NCI-H1092 treated with DMSO at 0.1 percent for 48 hours (cell line): Measurements from ENCODE around the gene OLFM2.
"Not testable (repeated sequence)": the region's sequence is repeated elsewhere in the genome, so short reads cannot be mapped to it uniquely, and the experiment has no call there.

Experiments used
- DNase-seq: peaks from one replicate; lab custom pipeline; 2025; lab: John Stamatoyannopoulos, UW

Gene OLFM2

GRCh38 chr19:9936326-9937000, at the start of gene OLFM2:
Gene OLFM2 (minus strand): TSS chr19:9936515. CDS start chr19:9936366, 149 bp downstream.
- no peak for DNase-seq

DNA sequence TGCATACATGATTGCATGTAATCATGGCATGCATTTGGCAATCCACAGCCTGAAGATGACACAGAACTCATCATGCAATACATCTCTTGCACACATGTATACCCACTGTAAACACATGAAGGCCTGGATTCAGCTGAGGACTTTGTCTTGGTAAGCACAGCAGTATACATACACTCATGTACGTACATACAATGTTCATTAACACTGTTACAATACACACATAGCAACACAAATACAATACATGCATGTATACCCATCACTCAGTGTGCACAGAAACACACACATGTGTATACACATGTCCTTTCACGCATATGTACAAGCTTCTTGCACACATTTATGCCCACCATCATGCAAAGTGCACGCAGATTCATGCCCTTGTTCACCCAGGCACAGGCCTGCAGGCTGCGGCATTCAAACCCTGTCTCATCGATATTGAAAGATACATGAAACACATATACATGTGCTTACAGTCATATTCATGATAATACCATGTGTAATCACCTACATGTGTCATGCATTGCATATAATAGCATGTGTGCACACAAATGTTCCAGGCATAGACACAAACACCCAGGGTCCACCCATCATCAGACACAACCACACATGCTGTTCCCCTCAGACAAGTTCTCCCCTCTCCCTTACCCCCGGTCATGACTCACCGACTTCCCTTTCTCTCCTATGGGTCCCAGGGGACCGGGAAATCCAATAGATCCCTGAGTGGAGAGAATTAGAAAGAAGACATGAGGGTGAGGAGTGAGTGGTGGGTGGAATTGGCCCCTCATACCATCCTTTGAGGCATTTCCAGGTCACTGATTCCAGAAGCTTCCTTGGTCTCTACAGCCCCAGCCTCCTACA, 45.3 kb upstream of the OLFM2 start:
- DNase-seq, result no peak

GRCh38 chr19:9972103-9972502, 35.8 kb upstream of the OLFM2 start:
- DNase-seq, result no peak

DNA sequence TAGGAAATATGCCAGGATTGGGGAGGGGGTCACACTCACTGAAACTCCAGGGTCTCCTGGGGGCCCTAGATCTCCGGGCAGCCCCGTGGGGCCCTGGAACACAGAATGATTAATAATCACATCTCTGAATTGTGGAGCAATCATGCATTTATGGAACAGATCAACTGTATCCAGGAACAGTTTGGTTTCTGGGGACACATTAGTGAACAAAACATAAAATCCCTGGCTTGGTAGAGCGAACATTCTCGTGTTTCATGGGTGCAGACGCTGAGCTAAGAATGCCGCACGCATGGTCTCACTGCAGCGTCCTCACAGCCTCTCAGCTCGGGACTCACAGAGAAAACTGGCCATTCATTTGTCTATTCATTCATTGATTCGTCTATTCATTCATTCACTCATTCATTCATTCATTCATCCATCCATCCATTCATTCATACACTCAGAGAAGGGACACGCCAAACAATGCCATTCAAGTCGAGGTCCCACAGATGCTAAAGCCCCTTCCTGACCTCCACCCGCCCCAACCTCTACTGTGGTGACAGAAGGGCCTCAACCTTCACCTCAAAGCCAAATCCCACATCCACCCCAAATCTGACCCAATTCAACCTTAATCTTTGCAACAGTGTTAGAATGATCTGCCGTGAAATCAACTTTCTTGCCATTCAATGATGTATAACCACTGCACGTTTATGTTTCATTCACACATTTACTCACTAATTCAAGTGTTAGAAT, 35.0 kb upstream of the OLFM2 start:
- DNase-seq, result no peak

DNA sequence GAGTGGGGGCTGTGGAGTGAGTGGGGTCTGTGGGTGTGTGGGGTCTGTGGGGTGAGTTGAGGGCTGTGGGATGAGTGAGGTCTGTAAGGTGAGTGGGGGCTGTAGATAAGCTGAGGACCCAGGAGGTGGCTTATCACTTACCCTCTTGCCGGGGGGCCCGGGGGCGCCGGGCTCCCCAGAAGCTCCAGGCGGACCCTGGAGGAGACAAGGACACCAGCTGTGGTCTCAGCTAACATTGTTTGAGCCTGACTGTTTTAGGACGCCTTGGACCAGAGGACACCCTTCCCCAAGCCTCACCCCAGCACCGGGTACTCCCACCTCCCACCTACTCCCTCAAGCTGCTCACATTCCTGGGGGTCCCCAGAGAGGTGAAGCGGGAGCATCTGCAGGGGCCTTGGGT, 34.2 kb upstream of the OLFM2 start:
- DNase-seq, result no peak

- no peak for DNase-seq
Observed at GRCh38 chr19:9969688-9969975, 33.3 kb upstream of the OLFM2 start.

GRCh38 chr19:9968820-9969687, 32.7 kb upstream of the OLFM2 start:
- no peak for DNase-seq

- DNase-seq, result no peak
Observed at GRCh38 chr19:9967326-9967725, 31.0 kb upstream of the OLFM2 start.

DNA sequence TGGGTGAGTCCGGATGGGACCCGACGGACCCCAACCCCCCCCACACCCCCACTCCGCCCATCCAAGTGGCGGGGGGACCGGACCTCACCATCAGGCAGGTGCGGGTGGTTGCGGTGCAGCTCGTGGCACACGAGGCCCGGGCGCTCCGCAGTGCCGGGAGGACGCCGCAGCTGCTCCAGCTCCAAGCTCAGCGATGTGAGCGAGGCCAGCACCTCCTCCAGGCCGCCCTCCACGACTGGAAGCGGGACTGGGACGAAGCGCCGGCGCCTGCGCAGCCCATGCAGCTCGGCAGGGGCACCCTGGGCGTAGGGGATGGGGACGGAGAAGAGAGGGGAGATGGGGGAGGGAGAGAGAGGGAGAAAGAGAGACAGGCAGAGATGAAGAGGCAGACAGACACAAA, 30.1 kb upstream of the OLFM2 start:
- no peak for DNase-seq

DNA sequence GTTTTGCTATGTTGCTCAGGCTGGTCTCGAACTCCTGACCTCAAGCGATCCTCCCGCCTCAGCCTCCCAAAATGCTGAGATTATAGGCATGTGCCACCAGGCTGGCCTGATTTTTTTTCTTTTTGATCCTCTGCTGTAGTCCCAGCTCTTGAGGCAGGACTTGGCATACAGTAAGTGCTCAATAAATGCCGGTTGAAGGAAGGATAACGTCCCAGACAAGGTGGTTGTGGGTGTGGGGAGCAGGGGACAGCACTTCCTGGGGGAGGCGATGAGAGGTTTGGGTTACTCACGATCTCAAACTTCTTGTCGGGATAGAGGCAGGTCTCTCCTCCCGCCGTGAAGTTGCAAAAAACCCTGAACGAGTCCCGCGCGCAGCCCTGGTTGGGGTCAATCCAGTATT, 29.7 kb upstream of the OLFM2 start:
- no peak for DNase-seq

DNA sequence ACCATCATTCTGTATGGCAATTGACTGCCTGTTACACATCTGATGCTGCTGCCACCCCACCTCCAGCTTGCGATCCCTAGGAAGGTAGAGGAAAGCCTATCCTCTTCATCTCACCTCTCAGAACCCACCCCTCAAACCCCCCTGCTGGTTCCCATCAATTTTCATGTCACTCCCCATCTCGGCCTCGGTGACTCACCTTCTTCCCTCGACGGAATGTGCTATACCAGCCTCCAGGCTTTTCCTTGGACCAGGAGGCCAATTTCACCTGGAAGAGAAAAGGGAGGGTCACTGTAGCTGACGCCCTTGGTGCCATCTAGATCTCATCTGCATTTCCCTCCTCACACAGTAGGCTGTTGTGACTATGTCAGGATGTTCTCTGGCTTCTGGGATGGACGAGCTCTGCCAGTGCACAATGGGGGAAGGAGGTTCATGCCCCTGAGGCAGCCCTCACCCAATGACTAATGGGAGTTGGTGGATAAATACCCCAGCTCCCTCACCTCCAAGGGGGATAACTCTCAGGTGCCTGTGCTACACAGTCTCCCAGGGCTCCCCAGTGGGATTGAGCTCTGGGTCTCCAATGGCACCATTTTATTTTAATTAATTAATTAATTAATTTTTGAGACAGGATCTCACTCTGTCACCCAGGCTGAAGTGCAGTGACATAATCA, 26.4 kb upstream of the OLFM2 start:
- no peak for DNase-seq

DNA sequence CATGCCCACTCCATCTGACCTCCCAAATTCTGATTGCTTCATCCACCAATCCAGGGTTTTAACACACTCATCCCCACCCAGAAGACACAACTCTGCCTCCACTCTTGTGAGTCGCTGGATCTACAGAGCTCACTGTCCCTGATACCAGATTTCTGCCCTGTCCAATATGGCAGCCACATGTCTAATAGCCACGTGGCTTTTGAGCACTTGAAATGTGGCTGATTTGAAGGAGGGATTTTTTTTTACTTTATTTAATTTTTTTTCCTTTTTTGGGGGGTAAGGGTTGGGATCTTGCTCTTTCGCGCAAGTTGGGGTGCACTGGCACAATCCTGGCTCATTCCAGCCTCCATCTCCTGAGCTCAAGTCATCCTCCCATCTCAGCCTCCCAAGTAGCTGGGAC, 24.8 kb upstream of the OLFM2 start:
- no peak for DNase-seq

- no peak for DNase-seq
Observed at GRCh38 chr19:9958379-9958821, 22.1 kb upstream of the OLFM2 start.

GRCh38 chr19:9956956-9957355, 20.6 kb upstream of the OLFM2 start:
- DNase-seq, result no peak

GRCh38 chr19:9953802-9954542, 17.7 kb upstream of the OLFM2 start:
- DNase-seq, result no peak

GRCh38 chr19:9952276-9952675, 16.0 kb upstream of the OLFM2 start:
- no peak for DNase-seq

DNA sequence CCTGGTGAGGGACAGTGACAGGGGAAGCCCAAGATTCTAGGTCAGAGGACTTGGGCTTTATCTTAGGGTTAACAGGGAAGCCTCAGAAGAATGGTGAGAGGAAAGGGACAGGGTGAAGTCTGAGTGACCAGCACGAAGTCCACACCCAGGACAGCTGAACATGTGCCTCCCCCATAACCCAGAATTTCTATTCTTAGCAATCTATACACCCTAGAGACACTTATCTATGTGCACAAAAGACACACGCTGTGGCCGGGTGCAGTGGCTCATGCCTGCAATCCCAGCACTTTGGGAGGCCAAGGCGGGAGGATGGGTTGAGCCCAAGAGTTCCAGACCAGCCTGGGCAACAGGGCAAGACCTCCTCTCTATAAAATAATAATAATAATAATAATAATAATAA, 11.1 kb upstream of the OLFM2 start:
- no peak for DNase-seq

DNA sequence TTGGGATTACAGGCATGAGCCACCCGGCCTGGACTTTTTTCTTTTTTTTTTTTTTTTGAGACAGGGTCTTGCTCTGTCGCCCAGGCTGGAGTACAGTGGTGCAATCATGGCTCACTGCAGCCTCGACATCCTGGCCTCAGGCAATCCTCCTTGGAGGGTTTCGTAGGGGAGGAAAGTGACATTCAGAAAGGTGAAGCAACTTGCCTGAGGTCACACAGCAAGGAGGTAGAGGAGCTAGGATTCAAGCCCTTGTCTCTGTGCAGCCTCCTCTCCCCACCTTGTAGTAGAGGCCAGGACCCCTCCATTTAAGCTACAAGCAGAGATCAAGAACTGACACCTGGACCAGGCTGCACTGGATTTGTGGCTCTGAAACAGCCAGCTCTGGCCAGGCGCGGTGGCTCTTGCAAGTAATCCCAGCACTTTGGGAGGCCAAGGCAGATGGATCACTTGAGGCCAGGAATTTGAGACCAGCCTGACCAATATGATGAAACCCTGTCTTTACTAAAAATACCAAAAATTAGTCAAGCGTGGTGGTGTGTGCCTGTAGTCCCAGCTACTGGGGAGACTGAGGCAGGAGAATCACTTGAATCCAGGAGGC, 10.3 kb upstream of the OLFM2 start:
- DNase-seq, result not testable (repeated sequence)

- no peak for DNase-seq
Observed at GRCh38 chr19:9945319-9945966, 9.1 kb upstream of the OLFM2 start.

DNA sequence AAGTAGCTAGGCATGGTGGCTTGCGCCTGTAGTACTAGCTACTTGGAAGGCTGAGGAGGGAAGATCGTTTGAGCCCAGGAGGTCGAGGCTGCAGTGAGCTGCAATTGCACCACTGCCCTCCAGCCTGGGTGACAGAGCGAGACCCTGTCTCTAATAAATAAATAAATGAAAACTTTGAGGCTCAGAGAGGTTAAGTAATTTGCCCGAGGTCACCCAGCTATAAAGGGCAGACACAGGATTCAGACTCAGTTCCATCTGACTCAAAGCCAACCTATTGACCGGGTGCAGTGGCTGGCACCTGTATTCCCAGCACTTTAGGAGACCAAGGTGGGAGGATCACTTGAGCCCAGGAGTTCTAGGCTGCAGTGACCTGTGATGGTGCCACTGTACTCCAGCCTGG, 7.4 kb upstream of the OLFM2 start:
- DNase-seq, result no peak
